Epidermal melanocyte (primary cell): ENCODE measurements around the gene NRCAM.

ENCODE experiments used
- DNase-seq: peaks from one replicate; pipeline ENCODE4 v3.0.0; 2011; ENCODE audit warnings: low spot score; ENCODE audit not compliant: insufficient read length

The NRCAM gene

DNA sequence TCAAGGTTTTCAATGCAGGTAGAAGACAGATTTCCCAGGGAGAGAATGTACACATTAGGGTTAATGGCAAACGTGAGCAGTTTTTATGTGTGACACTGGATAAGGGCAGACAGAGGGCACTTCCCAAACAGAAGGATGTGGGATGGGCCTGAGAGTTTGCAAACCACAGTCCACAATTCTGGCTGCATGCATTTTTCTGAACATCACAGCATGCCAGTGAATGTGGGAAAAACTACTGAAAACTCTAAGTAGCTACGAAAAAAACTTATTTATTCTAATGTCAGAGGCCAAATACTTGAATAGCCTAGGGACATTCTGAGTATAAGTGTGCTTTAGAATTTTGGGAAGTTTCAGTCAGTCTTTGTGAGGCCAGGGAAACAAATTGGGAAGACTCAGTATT is 145.9 kb downstream of the NRCAM start:
- DNase-seq: peak; percentile 26

DNA sequence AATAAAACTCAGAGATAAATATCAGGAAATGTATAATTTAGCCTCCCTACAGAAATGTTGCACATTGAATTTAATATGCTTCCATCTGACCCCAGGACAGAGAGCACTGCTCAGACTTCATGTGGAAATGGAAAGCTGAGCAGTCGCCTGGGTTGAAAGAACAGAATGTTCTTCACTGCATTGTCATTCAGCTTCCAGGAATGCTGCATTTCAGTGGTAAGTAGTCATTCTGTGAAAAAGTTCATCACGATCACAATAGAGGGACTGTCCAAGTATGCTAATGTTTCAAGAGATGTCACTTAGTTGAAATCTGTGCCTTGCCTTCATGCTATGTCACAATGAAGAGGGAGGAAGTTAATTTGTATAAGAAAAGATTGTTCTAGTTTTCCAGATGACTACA is 147.3 kb downstream of the NRCAM start:
- no peak for DNase-seq

DNA sequence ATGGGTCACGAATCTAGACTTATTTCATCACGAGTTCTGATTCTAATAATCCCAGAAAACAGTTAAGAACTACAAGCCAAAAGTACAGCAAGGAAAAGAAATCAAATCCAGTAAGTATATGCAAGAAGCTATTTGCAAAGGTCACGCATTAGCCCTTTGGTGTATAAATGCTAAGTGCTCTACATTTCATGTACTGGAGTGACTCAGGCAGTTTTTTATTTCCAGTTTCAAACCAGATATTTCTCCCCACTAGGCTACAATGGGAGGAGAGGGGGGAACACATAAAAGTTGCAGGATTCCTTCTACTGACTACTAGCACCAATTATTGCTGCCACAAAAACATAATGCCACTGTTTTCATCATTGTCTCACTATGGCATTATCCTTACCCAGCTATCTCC is 148.0 kb downstream of the NRCAM start:
- no peak for DNase-seq

DNA sequence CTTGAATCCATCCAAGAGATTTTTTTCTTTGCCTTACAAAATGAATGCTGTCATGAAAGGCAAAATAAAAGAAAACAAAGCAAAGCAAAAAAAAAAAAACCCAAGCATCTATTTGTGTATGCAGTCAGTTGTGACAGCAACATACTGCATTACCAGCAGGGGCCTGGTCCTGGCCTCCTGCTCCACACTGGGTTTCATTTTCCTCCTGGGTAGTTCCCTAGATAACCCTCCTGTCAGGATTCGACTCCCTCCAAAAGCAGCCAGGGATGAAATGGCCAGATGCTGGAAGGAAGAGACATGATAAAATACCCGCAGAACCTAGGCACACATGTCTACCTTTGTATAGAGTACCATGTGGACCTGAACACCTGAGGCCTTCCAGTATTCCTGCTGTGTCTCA is 148.6 kb downstream of the NRCAM start:
- no peak for DNase-seq

DNA sequence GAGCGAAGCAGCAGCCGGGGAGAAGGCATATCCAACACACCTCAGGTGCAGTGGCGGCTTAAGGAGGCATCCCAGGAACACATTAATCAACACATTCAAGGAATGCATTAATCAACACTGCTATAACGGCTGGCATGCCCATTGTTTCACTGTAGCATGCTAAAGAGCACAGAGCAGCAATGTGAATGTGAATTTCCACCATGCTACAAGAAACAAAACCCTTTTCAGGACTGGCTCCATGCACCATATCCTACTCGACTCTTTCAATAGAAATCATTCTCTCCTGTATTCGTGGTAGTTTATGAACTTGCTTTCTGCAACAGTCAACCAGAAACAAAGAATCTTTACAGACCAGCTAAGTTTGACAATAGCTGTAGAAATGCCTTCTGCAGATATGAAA is 149.0 kb downstream of the NRCAM start:
- no peak for DNase-seq

DNA sequence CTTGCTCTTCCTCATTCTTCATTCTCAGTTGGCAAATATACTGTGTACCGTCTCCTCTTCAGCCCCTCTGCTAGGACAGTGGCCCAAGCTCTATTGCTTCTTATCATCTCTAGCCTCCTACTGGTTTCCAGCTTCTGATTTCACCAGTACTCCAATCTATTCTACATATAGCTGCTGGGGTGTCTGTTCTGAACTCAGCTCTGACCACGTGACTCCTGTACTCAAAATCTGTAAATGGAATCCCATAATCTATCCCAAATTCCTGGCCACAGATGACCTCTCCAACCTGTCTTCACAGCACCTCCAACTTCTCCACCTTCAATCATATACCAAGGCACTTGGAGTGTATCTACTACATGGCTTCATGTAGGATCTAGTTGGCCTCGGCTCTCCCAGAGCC is 152.9 kb downstream of the NRCAM start:
- no peak for DNase-seq

DNA sequence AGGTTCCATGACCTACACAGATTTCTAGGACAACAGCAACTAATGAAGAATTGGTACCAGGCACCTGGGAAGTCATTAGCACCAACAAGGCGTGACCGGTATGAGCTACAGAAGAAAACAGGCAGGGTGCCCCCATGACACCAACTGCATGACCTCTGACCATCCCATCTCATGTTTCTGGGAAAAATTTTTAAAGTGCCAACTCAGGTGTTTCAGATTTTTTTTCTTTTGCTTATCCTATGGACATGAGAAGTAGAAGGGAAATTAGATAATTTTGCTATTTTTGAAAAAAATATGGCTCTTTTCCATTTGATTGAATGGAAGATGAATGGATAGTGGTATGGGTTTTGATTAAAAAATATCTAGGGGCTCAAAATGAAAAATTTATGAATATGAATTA is 154.8 kb downstream of the NRCAM start:
- no peak for DNase-seq

DNA sequence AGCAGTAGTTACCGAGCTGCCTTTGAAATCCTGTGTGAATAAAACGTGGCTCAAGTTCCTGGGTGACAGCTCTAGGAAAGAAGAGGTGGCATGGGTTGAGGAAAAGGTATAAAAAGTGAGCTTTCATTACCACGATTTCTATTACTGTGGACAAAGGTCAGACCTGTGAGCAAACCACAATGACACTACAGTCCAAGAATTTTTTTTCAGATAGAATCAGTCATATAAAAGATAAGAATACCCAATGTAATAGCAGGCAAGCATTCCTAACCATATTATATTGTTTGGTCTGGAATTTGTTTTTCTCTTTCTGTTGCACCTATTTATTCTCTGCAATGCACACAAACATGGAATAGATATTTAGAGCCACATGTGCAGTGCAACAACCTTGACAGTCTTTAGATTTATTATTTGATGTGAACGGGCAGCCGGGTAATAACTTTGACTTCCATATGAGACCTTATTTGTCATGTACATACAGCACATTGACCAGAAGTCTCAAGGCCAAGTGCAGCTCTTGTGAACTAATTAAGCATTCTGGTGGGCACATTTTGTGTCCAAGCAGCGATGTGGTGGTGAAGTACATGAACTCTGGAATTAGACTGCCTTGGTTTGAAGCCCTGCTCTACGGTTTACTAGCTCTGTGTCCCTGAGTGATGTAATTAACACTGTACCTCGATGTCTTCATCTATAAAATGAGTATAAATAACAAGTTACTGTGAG is 156.8 kb downstream of the NRCAM start:
- no peak for DNase-seq

DNA sequence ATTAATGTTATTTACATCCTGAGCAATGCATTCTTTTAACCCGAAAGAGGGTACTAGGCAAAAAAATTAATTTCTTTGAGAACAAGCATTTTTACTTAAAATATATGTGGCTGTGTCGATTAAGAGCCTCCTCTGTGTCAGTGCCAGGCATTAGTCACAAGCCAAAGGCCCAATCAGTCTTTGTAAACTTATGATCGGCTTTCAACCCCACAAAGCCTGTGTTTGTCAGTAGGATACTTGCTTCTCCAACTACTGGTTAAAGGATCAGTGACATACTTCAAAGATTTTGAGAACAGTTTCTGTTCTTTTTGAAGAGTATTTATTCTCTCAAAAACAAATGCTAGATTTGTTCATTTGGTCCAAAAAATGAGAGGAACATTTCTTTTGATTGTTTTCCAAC is 159.3 kb downstream of the NRCAM start:
- no peak for DNase-seq

DNA sequence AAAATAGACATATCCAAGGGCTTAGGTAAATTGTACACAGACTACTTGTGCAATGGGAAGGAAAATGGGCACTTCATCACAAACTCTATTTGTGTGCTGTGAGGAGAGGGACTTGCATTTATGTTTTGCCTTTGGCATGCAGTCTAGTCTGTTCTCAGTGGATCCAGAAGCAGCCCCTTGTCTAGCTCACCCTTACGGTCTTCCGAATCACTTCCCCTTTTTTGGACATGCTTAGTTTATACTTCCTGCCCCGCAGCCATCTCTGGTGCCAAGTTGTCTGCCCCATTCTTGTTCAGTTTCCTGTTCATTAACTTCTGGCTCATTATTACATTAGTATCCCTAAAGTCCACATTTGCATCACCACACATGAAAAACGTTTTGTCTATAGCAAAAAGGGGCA is 161.6 kb downstream of the NRCAM start:
- DNase-seq: no peak

DNA sequence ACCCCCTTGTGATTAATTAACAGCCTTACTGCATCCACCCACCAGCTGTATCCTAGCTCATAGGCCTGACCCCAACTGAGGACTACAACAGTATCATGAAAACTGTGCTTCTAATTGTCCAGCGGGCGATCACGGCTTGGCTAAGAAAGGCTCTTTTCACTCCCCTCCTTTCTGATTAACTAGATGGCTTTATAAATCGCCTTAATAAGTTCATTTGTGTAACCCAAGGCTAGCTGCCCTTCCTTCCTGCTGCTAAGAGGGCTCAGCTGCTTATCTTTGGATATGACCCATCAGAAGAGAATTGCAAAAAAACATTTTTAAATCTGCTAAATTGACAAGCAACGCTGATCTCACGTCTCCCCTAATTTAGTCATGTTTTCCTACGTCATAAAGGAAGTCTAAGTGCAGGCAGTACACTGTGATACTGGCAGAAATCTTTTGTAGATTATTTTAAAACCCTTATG is 163.1 kb downstream of the NRCAM start:
- DNase-seq: no peak

DNA sequence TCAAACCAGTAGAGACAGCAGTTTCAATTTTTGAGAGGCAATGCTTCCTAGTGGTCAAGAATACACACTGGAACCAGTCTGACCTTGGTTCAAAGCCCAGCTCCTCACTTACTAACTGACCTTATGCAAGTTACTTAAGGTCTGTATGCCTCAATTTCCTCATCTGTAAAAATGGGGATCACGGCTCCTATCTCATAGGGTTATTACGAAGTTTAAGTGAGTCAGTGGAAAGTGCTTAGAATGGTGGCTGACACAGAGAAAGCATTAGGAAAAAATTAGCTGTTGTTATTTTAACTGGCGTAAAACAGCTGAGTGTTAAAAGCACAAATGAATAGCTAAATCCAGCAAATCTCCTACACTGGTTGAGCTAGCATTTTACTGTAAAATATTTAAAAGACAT is 163.7 kb downstream of the NRCAM start:
- DNase-seq: no peak

DNA sequence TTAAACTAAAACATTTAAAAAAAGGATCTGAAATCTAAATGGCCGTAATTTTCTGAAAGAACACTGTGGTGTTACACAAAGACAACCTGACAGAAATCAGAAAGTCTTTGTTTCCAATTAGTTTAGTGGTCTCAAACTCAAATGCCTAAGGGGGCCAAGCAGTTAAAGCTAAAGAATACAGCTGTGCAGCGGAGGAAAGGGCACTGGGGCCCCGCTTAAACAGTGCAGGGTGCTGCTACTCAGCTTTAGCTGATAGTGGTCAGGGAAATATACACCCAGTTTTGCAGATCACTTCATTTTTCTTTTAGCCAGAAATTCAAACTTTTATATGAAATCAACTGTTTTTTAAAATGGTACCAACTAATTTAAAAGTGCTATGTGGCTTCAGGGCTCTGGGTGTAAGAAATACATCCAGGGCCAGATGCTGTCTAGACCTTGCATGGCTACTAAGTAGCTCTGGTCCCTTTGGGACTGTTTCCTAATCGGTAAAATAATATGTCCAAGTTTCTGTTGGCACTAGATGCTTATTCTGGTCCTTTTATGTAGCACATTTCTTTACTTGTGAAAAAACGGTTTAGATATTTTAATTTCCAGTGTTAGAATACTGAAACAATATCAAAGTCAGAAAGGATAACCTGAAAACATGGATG is 164.3 kb downstream of the NRCAM start:
- no peak for DNase-seq

DNA sequence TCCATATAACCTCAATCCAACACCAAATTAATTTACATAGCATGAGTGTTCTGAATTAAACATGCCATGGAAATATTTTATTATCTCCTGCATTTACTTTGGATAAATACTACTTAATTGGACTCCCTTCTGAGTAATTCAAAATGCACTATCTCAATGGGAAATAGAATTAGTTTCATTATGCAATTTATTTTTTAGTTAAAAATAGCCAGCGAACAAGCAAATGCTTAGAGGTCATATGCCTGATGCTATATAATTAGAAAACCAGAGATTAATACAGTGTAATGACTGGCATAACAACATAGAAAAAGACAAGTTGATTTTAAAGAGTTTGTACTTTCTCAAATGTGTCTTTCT is 165.1 kb downstream of the NRCAM start:
- DNase-seq: no peak

DNA sequence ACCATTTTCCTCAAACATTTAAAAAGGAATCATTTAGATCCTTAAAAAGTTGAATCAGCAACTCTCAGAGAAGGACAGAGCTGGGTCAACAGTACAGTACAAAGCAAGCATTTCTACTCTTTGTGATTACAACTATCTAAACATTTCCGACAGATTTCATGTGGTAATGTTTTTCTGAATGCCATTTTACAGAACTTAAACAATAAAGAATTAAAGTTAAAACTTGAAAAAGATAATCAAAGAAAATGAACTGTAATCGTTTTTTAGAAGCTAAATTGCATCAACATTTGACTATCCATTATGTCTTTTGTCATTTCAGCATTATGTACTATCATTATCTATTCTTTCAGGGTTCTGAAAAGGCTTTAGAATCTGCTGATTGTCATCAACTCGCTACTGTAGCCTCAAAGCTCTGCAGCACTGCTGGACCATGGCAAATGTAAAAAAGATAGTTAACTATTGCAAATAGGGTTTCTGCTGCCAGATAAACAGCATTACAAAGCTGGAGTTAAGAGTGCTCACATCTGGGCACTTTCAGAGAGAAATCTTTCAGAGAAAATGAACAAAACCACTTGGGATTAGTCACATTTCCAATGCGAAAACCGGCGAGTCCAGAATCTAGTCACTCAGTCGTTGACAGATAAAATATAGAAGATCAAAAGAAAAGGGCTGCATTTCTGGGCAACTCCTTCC is 165.6 kb downstream of the NRCAM start:
- DNase-seq: no peak

DNA sequence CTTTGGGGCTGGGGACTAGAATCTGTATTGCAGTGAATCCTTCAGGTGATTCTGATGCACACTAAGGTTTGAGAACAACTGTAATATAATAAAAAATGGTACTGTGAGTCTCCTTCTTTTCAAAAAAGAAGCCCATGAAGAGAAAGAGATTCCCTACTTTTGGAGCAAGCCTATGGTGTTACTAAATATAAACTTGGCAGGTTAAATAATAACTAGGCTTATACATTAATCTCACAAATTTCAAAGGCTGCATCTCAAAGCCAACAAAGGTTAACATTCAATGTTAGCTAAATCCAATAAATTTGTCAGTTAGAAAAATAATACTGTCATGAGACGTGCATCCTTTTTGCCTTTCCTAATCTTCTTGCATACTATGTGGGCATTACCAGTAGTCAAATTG is 166.4 kb downstream of the NRCAM start:
- no peak for DNase-seq

DNA sequence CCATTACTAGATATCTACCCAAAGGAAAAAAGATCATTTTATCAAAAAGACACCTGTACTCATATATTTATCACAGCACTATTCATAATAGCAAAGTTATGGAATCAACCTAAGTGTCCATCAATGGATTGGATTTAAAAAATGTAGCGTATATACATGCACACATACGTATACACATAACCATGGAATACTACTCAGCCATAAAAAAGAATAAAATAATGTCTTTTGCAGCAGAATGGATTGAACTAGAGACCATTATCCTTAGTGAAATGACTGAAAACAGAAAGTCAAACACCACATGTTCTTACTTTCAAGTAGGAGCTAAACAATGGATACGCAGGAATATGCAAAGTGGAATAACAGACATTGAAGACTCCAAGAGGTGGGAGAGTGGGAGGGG is 168.4 kb downstream of the NRCAM start:
- DNase-seq: no peak

DNA sequence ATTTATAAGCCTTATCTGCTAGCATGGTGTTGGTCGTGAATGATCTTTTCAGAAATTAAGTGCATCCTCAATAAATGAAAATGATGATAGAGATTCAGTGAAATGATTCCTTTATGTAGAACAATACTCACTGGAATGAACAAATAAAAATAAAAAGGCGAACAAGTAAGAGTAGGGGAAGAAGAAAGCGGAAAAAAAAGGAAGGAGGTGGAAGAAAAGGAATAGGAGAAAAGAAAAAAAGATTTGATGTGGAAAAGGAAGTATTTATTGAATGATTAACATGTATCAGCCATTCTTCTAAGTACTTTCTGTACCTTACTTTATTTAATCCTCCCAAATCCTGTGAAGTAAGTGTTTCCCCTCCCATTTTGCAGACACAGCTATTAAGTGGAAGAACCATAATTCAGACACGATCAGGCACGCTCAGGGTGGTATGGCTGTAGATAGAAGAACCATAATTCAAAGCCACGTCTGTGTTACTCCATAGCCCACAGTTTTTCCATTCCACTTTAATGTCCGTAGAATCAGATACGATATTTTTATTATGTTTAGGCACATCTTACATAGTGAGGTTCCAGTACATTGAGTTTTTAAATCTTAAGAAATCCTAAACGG is 169.8 kb downstream of the NRCAM start:
- DNase-seq: no peak

DNA sequence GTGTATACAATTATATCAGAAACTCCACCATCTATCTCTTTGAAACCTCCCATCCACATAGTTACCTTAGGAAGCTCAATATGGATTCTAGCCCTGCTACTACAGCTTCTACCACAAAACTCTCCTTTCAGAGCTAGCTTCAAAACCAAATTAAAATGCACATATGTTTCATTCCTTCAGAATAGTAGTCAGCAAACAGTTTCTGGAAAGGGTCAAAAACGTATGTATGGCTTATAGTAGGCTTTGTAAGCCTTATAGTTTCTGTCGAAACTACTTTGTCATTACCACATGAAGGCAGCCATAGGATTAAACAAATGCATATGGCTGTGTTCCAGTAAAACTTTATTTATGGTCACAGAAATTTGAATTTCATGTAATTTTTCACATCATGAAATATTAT is 170.5 kb downstream of the NRCAM start:
- no peak for DNase-seq

DNA sequence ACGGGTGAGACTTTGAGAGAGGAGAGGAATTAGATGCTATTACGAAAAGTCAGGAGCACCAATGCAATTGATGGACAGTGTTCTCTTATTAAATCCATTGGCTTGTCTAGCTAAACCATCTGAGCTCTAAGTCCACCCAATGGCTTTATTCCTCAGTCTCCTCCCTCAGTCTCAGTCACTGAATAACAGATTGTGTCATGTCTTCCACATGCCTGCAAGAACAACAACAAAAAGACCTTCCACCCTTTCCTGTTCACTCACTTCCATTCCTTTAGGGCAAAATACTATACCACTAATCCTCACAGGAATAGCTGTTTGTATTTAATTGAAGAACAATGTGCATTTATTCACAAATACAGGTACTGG is 171.2 kb downstream of the NRCAM start:
- DNase-seq: no peak

DNA sequence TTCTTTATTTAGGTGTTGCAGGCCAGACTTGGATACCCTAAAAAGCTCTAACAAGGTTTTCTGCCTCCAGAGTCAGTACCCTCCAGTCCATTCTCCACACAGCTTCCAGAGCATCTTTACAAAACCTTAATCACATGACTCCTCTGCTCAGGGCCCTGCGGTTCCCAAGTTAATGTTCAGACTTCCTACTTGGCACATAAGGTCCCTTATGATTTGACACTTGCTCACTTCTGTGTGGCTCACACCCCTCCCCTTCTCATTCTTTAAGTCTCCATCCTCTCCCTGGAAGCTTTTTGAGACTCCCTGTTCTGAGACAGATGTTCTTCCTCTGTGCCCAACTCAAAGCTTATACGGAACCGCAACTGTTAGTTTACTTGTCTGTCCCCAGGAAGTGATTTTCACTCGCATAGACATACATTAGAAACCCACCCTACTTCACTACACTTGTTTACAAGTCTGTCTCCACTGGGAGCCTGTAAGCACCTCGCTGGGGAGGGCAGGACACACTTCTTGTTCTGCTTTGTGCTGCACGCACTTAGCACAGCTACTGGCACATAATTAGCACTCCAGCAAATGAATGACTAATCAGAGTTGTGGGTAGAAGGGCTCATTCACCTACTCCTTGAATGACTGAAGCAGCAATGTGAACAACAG is 171.8 kb downstream of the NRCAM start:
- DNase-seq: no peak

DNA sequence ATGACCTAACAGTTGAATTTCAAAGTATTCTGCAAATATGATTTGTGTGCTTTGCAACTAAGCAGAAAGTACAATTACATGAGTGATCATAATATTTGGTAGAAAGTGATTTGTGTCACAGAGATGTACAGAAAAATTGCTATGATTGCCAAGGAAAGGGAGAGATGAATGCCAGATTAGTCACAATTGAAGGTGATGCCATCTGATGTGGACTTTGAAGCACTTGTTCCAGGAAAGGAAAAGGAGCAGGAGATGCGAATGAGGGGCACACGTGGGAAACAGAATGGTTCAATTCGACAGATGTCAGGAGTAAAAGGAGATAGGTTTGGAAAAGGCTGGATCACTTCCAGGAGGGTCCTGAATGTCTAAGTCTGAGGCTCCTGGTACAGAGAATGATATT is 173.0 kb downstream of the NRCAM start:
- no peak for DNase-seq
